ENCODE data around the gene PIRT.

Gene PIRT

DNA sequence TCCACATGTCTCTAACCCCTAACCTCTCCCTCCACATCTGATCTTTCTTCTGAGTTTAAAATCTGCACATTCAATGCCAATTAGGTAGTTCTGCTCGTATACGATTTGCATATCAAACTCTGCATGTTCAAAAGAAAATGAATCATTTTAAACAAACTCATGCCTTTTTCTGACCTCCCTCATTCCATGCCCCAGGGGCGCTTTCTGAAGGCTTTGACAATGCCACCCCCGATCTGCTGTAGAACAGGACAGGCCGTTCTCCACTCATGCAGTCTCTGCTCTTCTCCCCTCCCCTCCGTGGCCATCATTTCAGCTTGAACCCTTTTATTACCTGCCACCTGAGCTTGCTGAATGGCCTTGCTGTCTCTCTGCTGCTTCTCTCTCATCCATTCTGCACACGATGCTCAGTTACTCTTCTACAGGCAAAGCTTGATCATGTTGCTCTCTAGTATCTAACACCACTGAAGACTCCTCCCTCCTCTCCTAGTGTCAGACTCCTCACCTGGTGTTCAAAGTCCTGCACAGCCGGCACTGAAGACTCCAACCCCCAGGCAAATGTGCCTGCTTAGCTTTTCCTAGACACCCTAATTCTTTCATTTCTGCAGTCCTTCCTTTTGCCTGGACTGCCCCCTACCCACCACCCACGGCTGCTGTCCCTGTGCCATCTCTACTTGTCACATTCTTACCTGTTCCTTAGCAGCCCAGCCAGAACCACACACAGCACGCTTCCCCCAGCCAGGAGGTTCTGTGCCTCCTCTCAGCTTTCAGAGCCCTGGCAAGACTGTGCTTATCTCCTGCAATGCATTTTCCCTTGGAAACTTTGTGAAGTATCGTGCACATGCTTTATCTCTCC lies 40.2 kb downstream of the PIRT start:
- peaks cover 4% of the 10 kb centered on the region for H3K27me3 Mint-ChIP-seq
- no peak for ATAC-seq (replicated peaks; ENCODE audit: extremely low read depth, poor library complexity, severe bottlenecking)
- no peak overlapping the region for H3K27ac Mint-ChIP-seq (ENCODE audit: low read depth)
- H3K36me3 Mint-ChIP-seq (ENCODE audit: insufficient read depth): no peaks in the 10 kb centered on the region
- no peaks in the 10 kb centered on the region for H3K9me3 Mint-ChIP-seq
- H3K4me3 Mint-ChIP-seq: no peak overlapping the region
- H3K4me1 Mint-ChIP-seq: no peaks in the 10 kb centered on the region
- no peak for DNase-seq (ENCODE audit: low spot score in 2 of 2)

DNA sequence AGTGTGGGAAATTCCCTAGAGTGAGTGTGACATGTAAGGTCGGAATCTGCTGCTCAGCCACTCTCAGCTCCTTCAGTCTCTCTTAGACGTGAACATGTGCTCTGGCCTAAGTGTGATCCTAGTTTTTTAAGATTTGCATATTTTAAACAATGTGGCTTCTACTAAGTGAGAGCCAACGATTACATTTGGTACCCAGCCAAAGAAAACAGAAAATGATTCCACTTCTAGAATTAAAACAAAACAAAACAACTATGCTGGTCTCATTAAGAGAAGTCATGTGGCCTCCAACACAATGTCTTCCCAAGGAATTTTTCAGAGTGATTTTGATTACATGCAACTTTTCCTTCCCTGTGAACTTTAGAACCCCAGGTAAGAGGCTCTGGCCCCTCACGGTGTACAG lies 44.1 kb downstream of the PIRT start:
- no peaks in the 10 kb centered on the region for H3K36me3 Mint-ChIP-seq (ENCODE audit: insufficient read depth)
- no peak overlapping the region for H3K4me3 Mint-ChIP-seq
- no peak for ATAC-seq (replicated peaks; ENCODE audit: extremely low read depth, poor library complexity, severe bottlenecking)
- no peak for DNase-seq (ENCODE audit: low spot score in 2 of 2)
- H3K27me3 Mint-ChIP-seq: peaks cover 27% of the 10 kb centered on the region
- no peaks in the 10 kb centered on the region for H3K9me3 Mint-ChIP-seq
- no peaks in the 10 kb centered on the region for H3K4me1 Mint-ChIP-seq
- no peak overlapping the region for H3K27ac Mint-ChIP-seq (ENCODE audit: low read depth)

GRCh38 chr17:10793256-10793655 lies 44.6 kb downstream of the PIRT start:
- Mint-ChIP-seq H3K4me3 (no peak overlapping the region), H3K27me3 (peaks cover 31% of the 10 kb centered on the region), H3K4me1 (no peaks in the 10 kb centered on the region), H3K9me3 (no peaks in the 10 kb centered on the region), H3K27ac (ENCODE audit: low read depth) (no peak overlapping the region), H3K36me3 (ENCODE audit: insufficient read depth) (no peaks in the 10 kb centered on the region)
- ATAC-seq (replicated peaks; ENCODE audit: extremely low read depth, poor library complexity, severe bottlenecking) (no peak), DNase-seq (ENCODE audit: low spot score in 2 of 2) (no peak)

GRCh38 chr17:10792151-10792550 lies 45.7 kb downstream of the PIRT start:
- Mint-ChIP-seq H3K36me3 (ENCODE audit: insufficient read depth) (no peaks in the 10 kb centered on the region), H3K9me3 (no peaks in the 10 kb centered on the region), H3K27me3 (peaks cover 42% of the 10 kb centered on the region), H3K4me1 (no peaks in the 10 kb centered on the region), H3K4me3 (no peak overlapping the region), H3K27ac (ENCODE audit: low read depth) (no peak overlapping the region)
- DNase-seq (ENCODE audit: low spot score in 2 of 2) (no peak), ATAC-seq (replicated peaks; ENCODE audit: extremely low read depth, poor library complexity, severe bottlenecking) (no peak)

DNA sequence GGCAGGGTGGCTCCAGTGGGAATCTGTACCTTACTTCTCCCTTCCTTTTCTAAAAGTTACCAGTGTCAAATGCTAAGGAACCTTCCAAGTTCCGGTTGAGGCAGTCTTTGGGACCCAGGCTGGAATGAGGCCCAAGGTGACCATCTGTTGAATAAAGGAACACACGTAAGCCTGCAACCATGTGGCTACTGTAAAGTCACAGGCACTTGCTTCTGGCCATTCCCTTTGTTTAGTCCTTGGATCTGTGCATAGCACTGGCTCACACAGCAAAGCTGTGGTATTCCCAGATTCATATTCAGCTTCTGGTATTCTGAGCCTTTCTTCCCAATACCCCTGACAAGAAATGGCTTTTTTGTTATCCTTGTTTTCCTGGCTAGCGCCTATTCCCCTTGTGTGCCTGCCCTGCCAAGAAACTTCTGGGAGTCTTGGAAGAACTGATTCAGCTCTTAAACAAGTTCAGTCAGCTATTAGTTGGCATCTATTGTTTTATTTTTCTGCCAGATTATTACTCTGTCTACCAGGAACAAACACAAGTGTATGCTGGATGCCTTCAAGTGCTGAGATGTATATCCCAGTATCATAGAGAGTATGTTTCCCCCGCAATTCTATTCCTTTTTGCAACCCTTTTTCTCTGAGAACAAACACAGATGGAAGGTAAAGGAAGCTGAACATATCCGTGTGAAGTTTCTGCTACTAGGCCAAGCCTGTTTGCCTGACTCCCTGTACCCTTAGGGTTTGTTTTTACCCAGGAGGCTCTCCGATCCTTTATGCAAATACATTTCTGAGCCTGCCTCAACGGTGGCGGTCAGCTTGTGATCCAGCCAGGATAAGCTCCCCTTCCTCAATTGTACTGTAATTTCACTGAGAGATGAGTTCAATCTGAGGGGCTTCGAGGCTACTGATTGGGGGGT lies 47.1 kb downstream of the PIRT start:
- Mint-ChIP-seq H3K9me3 (no peaks in the 10 kb centered on the region), H3K4me1 (no peaks in the 10 kb centered on the region), H3K4me3 (no peak overlapping the region), H3K27me3 (peaks cover 55% of the 10 kb centered on the region), H3K36me3 (ENCODE audit: insufficient read depth) (no peaks in the 10 kb centered on the region), H3K27ac (ENCODE audit: low read depth) (no peak overlapping the region)
- ATAC-seq (replicated peaks; ENCODE audit: extremely low read depth, poor library complexity, severe bottlenecking) (no peak), DNase-seq (ENCODE audit: low spot score in 2 of 2) (no peak)

- H3K27ac Mint-ChIP-seq (ENCODE audit: low read depth): no peak overlapping the region
- H3K9me3 Mint-ChIP-seq: no peaks in the 10 kb centered on the region
- no peak for DNase-seq (ENCODE audit: low spot score in 2 of 2)
- ATAC-seq (replicated peaks; ENCODE audit: extremely low read depth, poor library complexity, severe bottlenecking): no peak
- H3K4me1 Mint-ChIP-seq: no peaks in the 10 kb centered on the region
- no peaks in the 10 kb centered on the region for H3K36me3 Mint-ChIP-seq (ENCODE audit: insufficient read depth)
- H3K27me3 Mint-ChIP-seq: peaks cover 62% of the 10 kb centered on the region
- no peak overlapping the region for H3K4me3 Mint-ChIP-seq
These were observed 48.1 kb downstream of the PIRT start for GRCh38 chr17:10789694-10790271.

GRCh38 chr17:10787306-10788045 lies 50.4 kb downstream of the PIRT start:
- Mint-ChIP-seq H3K27me3 (peaks cover 70% of the 10 kb centered on the region), H3K27ac (ENCODE audit: low read depth) (no peak overlapping the region), H3K4me3 (no peak overlapping the region), H3K36me3 (ENCODE audit: insufficient read depth) (no peaks in the 10 kb centered on the region), H3K4me1 (no peaks in the 10 kb centered on the region), H3K9me3 (no peaks in the 10 kb centered on the region)
- DNase-seq (ENCODE audit: low spot score in 2 of 2): no peak
- ATAC-seq (replicated peaks; ENCODE audit: extremely low read depth, poor library complexity, severe bottlenecking): no peak

- no peak for ATAC-seq (replicated peaks; ENCODE audit: extremely low read depth, poor library complexity, severe bottlenecking)
- Mint-ChIP-seq H3K36me3 (ENCODE audit: insufficient read depth) (no peaks in the 10 kb centered on the region), H3K27ac (ENCODE audit: low read depth) (no peak overlapping the region)
These were observed 52.6 kb downstream of the PIRT start for GRCh38 chr17:10785295-10785694.

DNA sequence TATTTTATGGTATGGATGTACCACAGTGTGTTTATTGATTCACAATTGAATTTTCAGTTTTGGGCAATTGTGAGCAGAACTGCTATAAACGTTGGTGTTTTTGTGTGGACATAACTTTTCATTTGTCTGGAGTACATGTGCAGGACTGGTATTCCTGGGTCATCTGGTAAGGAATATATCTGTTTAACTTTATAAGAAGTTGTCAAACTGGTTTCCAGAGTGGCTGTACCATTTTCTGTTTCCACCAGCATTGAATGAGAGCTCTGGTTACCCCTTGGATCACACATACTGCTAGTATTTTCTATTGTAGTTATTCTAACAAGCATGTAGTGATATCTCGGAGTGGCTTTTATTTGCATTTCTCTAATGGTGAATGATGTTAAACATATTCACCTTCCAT lies 58.3 kb downstream of the PIRT start:
- ATAC-seq (replicated peaks; ENCODE audit: extremely low read depth, poor library complexity, severe bottlenecking): no peak
- no peak overlapping the region for H3K27ac Mint-ChIP-seq (ENCODE audit: low read depth)
- DNase-seq (ENCODE audit: low spot score in 2 of 2): no peak
- no peaks in the 10 kb centered on the region for H3K4me1 Mint-ChIP-seq
- H3K27me3 Mint-ChIP-seq: peaks cover 19% of the 10 kb centered on the region
- H3K36me3 Mint-ChIP-seq (ENCODE audit: insufficient read depth): no peaks in the 10 kb centered on the region
- H3K4me3 Mint-ChIP-seq: no peak overlapping the region
- no peaks in the 10 kb centered on the region for H3K9me3 Mint-ChIP-seq

More at GRCh38 chr17:10785295-10785694, 52.6 kb downstream of the PIRT start:
- H3K4me1 Mint-ChIP-seq: no peaks in the 10 kb centered on the region
- no peaks in the 10 kb centered on the region for H3K9me3 Mint-ChIP-seq
- no peak overlapping the region for H3K4me3 Mint-ChIP-seq
- H3K27me3 Mint-ChIP-seq: peaks cover 58% of the 10 kb centered on the region
- DNase-seq (ENCODE audit: low spot score in 2 of 2): no peak

DNA sequence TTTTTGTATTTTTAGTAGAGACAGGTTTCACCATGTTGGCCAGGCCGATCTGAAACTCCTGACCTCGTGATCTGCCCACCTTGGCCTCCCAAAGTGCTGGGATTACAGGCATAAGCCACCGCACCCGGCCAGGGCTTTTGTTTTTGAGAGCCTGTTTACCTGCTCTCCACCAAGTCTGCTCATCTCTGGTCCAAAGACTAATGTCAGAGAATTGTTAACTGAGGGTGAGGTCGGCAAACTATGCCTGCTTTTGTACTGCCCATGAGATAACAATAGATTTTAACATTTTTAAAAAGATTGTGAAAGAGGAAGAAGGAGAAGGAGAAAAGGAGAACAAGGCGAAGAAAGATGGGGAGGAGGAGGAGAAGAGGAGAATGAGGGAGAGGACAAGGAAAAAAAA lies 60.0 kb downstream of the PIRT start:
- ATAC-seq (replicated peaks; ENCODE audit: extremely low read depth, poor library complexity, severe bottlenecking) (no peak), DNase-seq (ENCODE audit: low spot score in 2 of 2) (no peak)
- Mint-ChIP-seq H3K9me3 (no peaks in the 10 kb centered on the region), H3K27me3 (peaks cover 12% of the 10 kb centered on the region), H3K4me3 (no peak overlapping the region), H3K4me1 (no peaks in the 10 kb centered on the region), H3K36me3 (ENCODE audit: insufficient read depth) (no peaks in the 10 kb centered on the region), H3K27ac (ENCODE audit: low read depth) (no peak overlapping the region)

GRCh38 chr17:10777131-10777807 lies 60.6 kb downstream of the PIRT start:
- H3K4me1 Mint-ChIP-seq: no peaks in the 10 kb centered on the region
- H3K27me3 Mint-ChIP-seq: peaks cover 12% of the 10 kb centered on the region
- no peaks in the 10 kb centered on the region for H3K36me3 Mint-ChIP-seq (ENCODE audit: insufficient read depth)
- no peaks in the 10 kb centered on the region for H3K9me3 Mint-ChIP-seq
- no peak overlapping the region for H3K27ac Mint-ChIP-seq (ENCODE audit: low read depth)
- ATAC-seq (replicated peaks; ENCODE audit: extremely low read depth, poor library complexity, severe bottlenecking) (no peak), DNase-seq (ENCODE audit: low spot score in 2 of 2) (no peak)
- no peak overlapping the region for H3K4me3 Mint-ChIP-seq

- no peaks in the 10 kb centered on the region for H3K4me1 Mint-ChIP-seq
- no peak overlapping the region for H3K27ac Mint-ChIP-seq (ENCODE audit: low read depth)
- H3K9me3 Mint-ChIP-seq: peaks cover 5% of the 10 kb centered on the region
- no peaks in the 10 kb centered on the region for H3K36me3 Mint-ChIP-seq (ENCODE audit: insufficient read depth)
- DNase-seq (ENCODE audit: low spot score in 2 of 2) (no peak), ATAC-seq (replicated peaks; ENCODE audit: extremely low read depth, poor library complexity, severe bottlenecking) (no peak)
- H3K27me3 Mint-ChIP-seq: peaks cover 12% of the 10 kb centered on the region
- H3K4me3 Mint-ChIP-seq: no peak overlapping the region
These were observed 61.5 kb downstream of the PIRT start for GRCh38 chr17:10776381-10776780.

Data from central memory CD8-positive, alpha-beta T cell (primary cell).